Sigmoid colon (tissue), 4 donors: Measurements from ENCODE around the gene AHI1.

Experiments used
- CTCF ChIP-seq, 4 experiments: fragments of 450-650 bp in 3 of 4; fragments of 200-600 bp in 1 of 4; IDR thresholded peaks; one replicate each; pipeline ENCODE4 v1.5.1; 2016 to 2019; ENCODE audit warnings: antibody characterized with exemption in 4 of 4, mild to moderate bottlenecking in 3 of 4, moderate library complexity in 2 of 4
- EP300 ChIP-seq, 4 donors: sonication (generic); formaldehyde crosslinking; IDR thresholded peaks; one replicate each; pipeline ENCODE4 v1.6.1; 2017; ENCODE audit warnings: antibody characterized with exemption in 4 of 4
- POLR2A ChIP-seq, 2 donors: fragments of 450-650 bp; IDR thresholded peaks; one replicate each; pipeline ENCODE4 v1.6.1; 2016; ENCODE audit warnings: antibody characterized with exemption in 2 of 2, mild to moderate bottlenecking in 2 of 2, moderate library complexity in 2 of 2
- POLR2AphosphoS5 ChIP-seq, 4 donors: sonication (generic); formaldehyde crosslinking; IDR thresholded peaks; one replicate each; pipeline ENCODE4 v1.6.1; 2017; ENCODE audit warnings: antibody characterized with exemption in 4 of 4

GRCh38 chr6:135465307-135465706, 32.2 kb downstream of the AHI1 start:
- TF ChIP-seq POLR2AphosphoS5 (IDR thresholded peaks at IDR 0.05) (no peak), CTCF (IDR thresholded peaks at IDR 0.05) (no peak), POLR2A (IDR thresholded peaks at IDR 0.05) (no peak), EP300 (IDR thresholded peaks at IDR 0.05) (no peak)
